A549 (cell line): ENCODE data around the gene CDH18. TPM values are rescaled to one million over a fixed set of nuclear protein-coding genes. Genes with fewer than 3 reads are reported as not detected.

Source experiments
- ATAC-seq, 2 experiments: fragments of 200-7000 bp in 1 of 2; fragments of >200 bp in 1 of 2; cut with Nextera tagmentation in 1 of 2; cut with Tn5 transposase in 1 of 2; 3 replicates each; pipeline versions ENCODE4 v1.8.0 to v1.9.1; 2018 to 2020; ENCODE audit warnings: mild to moderate bottlenecking in 1 of 2, moderate library complexity in 1 of 2
- CTCF ChIA-PET: fragments of 300-600 bp; sonication (Branson Sonifier 250); formaldehyde crosslinking; extraction: SDS; loops from one replicate; lab custom pipeline; 2021; ENCODE audit warnings: antibody characterized with exemption, inconsistent platforms; lab: Yijun Ruan, JAX
- POLR2A ChIA-PET: fragments of 350-600 bp; formaldehyde crosslinking; extraction: SDS; loops from one replicate; lab custom pipeline; 2021; ENCODE audit warnings: antibody characterized with exemption, inconsistent platforms; lab: Yijun Ruan, JAX
- DNase-seq, 2 experiments: peaks; one replicate each; pipeline versions ENCODE4 v3.0.0 to v3.0.0-alpha.2; 2011 to 2016; ENCODE audit warnings: low read depth in 1 of 2, low spot score in 1 of 2
- FAIRE-seq: peaks from 2 replicates; lab custom pipeline; 2011; peaks lifted over from hg19 to GRCh38; lab: Jason Lieb, UNC
- H3K27ac ChIP-seq, 2 experiments: fragments of >200 bp; sonication (Bioruptor Twin); formaldehyde crosslinking; 3 replicates each; pipeline ENCODE4 v1.5.1; 2016 to 2017
- H3K4me1 ChIP-seq: fragments of >200 bp; sonication (Bioruptor Twin); formaldehyde crosslinking; 3 replicates; pipeline ENCODE4 v1.6.1; 2016
- H3K4me2 ChIP-seq: fragments of >200 bp; sonication (Bioruptor Twin); formaldehyde crosslinking; 3 replicates; pipeline ENCODE4 v1.6.1; 2016
- H3K4me3 ChIP-seq: fragments of >200 bp; sonication (Bioruptor Twin); formaldehyde crosslinking; 3 replicates; pipeline ENCODE4 v1.5.1; 2016
- H3K9me3 ChIP-seq: fragments of >200 bp; sonication (Bioruptor Twin); formaldehyde crosslinking; 3 replicates; pipeline ENCODE4 v1.6.1; 2016
- BCL3 ChIP-seq: fragments of >200 bp; sonication (Bioruptor Twin); formaldehyde crosslinking; IDR thresholded peaks from 3 replicates; pipeline ENCODE4 v1.6.1; 2016
- BHLHE40 ChIP-seq: IDR thresholded peaks from 2 replicates; pipeline ENCODE4 v1.6.1; 2012; ENCODE audit warnings: low read depth, low read length, inconsistent platforms
- CHD2 ChIP-seq: fragments of 150-350 bp; IDR thresholded peaks from 2 replicates; pipeline ENCODE4 v1.6.1; 2014; ENCODE audit warnings: low read length; ENCODE audit not compliant: partially characterized antibody
- CHD4 ChIP-seq: fragments of 200-600 bp; sonication (generic); IDR thresholded peaks from 2 replicates; pipeline ENCODE4 v1.6.1; 2016; ENCODE audit warnings: antibody characterized with exemption, mild to moderate bottlenecking, borderline replicate concordance
- E2F6 ChIP-seq: IDR thresholded peaks from 2 replicates; pipeline ENCODE4 v1.6.1; 2012; ENCODE audit warnings: low read depth, borderline replicate concordance
- EHF ChIP-seq: fragments of 250-450 bp; sonication (Bioruptor Pico); IDR thresholded peaks from 2 replicates; pipeline ENCODE4 v1.5.0; 2020; ENCODE audit warnings: mild to moderate bottlenecking
- ELK1 ChIP-seq: fragments of 150-350 bp; IDR thresholded peaks from 2 replicates; pipeline ENCODE4 v1.6.1; 2014; ENCODE audit warnings: low read depth, mild to moderate bottlenecking, low read length
- EP300 ChIP-seq, 2 experiments: fragments of >200 bp; sonication (Bioruptor Twin); formaldehyde crosslinking; IDR thresholded peaks; 2 replicates in 1 of 2; 3 replicates in 1 of 2; pipeline ENCODE4 v1.6.1; 2016 to 2017
- ESRRA ChIP-seq: fragments of 150-350 bp; IDR thresholded peaks from 2 replicates; pipeline ENCODE4 v1.6.1; 2014; ENCODE audit warnings: mild to moderate bottlenecking, low read length, borderline replicate concordance
- FOSB ChIP-seq: fragments of 250-450 bp; sonication (Bioruptor Pico); IDR thresholded peaks from 2 replicates; pipeline ENCODE4 v1.5.0; 2020; ENCODE audit warnings: mild to moderate bottlenecking, moderate library complexity
- FOSL2 ChIP-seq, 2 experiments: fragments of 450-650 bp in 1 of 2; fragments of >200 bp in 1 of 2; sonication (Bioruptor Twin) in 1 of 2; formaldehyde crosslinking; IDR thresholded peaks; 2 replicates each; pipeline versions ENCODE4 v1.5.0 to v1.6.1; 2016 to 2020; ENCODE audit warnings: mild to moderate bottlenecking in 1 of 2, moderate library complexity in 1 of 2
- FOXS1 ChIP-seq: fragments of 250-450 bp; sonication (Bioruptor Pico); IDR thresholded peaks from 2 replicates; pipeline ENCODE4 v1.5.0; 2020; ENCODE audit warnings: mild to moderate bottlenecking, moderate library complexity
- HEYL ChIP-seq: fragments of 250-450 bp; sonication (Bioruptor Pico); IDR thresholded peaks from 2 replicates; pipeline ENCODE4 v1.8.0; 2021; ENCODE audit warnings: mild to moderate bottlenecking, moderate library complexity
- HMGXB4 ChIP-seq: fragments of 250-450 bp; sonication (Bioruptor Pico); IDR thresholded peaks from 2 replicates; pipeline ENCODE4 v1.5.0; 2021; ENCODE audit warnings: mild to moderate bottlenecking, moderate library complexity, borderline replicate concordance
- HOXA7 ChIP-seq: fragments of 250-450 bp; sonication (Bioruptor Pico); IDR thresholded peaks from 2 replicates; pipeline ENCODE4 v1.5.0; 2020; ENCODE audit warnings: mild to moderate bottlenecking, moderate library complexity
- HOXB5 ChIP-seq: fragments of 250-450 bp; sonication (Bioruptor Pico); IDR thresholded peaks from 2 replicates; pipeline ENCODE4 v1.5.0; 2020; ENCODE audit warnings: mild to moderate bottlenecking, moderate library complexity
- JUN ChIP-seq, 2 experiments: fragments of >200 bp; sonication (Bioruptor Twin); formaldehyde crosslinking; IDR thresholded peaks; 2 replicates in 1 of 2; 3 replicates in 1 of 2; pipeline ENCODE4 v1.6.1; 2016 to 2017
- MAFK ChIP-seq: fragments of 450-650 bp; IDR thresholded peaks from 2 replicates; pipeline ENCODE4 v1.6.1; 2014; ENCODE audit not compliant: partially characterized antibody
- PBX3 ChIP-seq: IDR thresholded peaks from 2 replicates; pipeline ENCODE4 v1.6.1; 2012
- PHF8 ChIP-seq: fragments of 200-600 bp; sonication (generic); IDR thresholded peaks from 2 replicates; pipeline ENCODE4 v1.6.1; 2016; ENCODE audit warnings: low read depth, mild to moderate bottlenecking, antibody characterized with exemption, moderate library complexity, borderline replicate concordance
- POLR2A ChIP-seq: IDR thresholded peaks from 2 replicates; pipeline ENCODE4 v1.6.1; 2012; ENCODE audit warnings: mild to moderate bottlenecking, low read length
- TP53 ChIP-seq: fragments of 250-450 bp; sonication (Bioruptor Pico); IDR thresholded peaks from 2 replicates; pipeline ENCODE4 v1.5.0; 2021; ENCODE audit warnings: mild to moderate bottlenecking, moderate library complexity
- USF2 ChIP-seq: fragments of 450-650 bp; IDR thresholded peaks from 2 replicates; pipeline ENCODE4 v1.6.1; 2014; ENCODE audit warnings: antibody characterized with exemption
- ZFP36 ChIP-seq: fragments of 450-650 bp; IDR thresholded peaks from 2 replicates; pipeline ENCODE4 v1.6.1; 2014; ENCODE audit warnings: borderline replicate concordance; ENCODE audit not compliant: partially characterized antibody
- ZNF302 ChIP-seq: fragments of 250-450 bp; sonication (Bioruptor Pico); IDR thresholded peaks from 2 replicates; pipeline ENCODE4 v1.9.0; 2021; ENCODE audit warnings: inconsistent platforms, mild to moderate bottlenecking, moderate library complexity
- ZSCAN20 ChIP-seq: fragments of 250-450 bp; sonication (Bioruptor Pico); IDR thresholded peaks from 2 replicates; pipeline ENCODE4 v1.8.0; 2022; ENCODE audit warnings: mild to moderate bottlenecking, moderate library complexity
- WGBS: methylation state at CpG from one replicate; pipeline ENCODE4 v1.1.6; 2017; ENCODE audit errors: missing lambda C conversion rate; 5-methylcytosine and 5-hydroxymethylcytosine counted together
- polyA plus RNA-seq, 4 experiments: library from polyadenylated mRNA; depleted of rRNA in 3 of 4; stranded (reverse); fragments of >200 nt; fragmentation: RNase III in 1 of 4; extraction: RNeasy Plus Mini Kit Qiagen cat#74134 plus additional on column Dnase treatment in 1 of 4; gene quantifications; 2 replicates in 3 of 4; 3 replicates in 1 of 4; pipeline ENCODE4 v1.2.3, GENCODE V29; 2011 to 2017

CDH18 gene
- polyA plus RNA-seq, 2 of the 4 experiments (the other 2 are of a cell fraction), result not detected

GRCh38 chr5:19739671-19740070 lies 248.3 kb downstream of the CDH18 start:
- Histone ChIP-seq H3K4me2 (no peak overlapping the region), H3K4me3 (no peak overlapping the region), H3K9me3 (no peaks in the 10 kb centered on the region), H3K4me1 (no peaks in the 10 kb centered on the region), H3K27ac (no peak overlapping the region)
- FAIRE-seq, result no peak
- TF ChIP-seq ZFP36, result no peak
- no peak for TF ChIP-seq E2F6
- TF ChIP-seq ZSCAN20, result no peak
- TF ChIP-seq CHD4, result no peak
- TF ChIP-seq ZNF302 (CRISPR knock-in tag), result no peak
- TF ChIP-seq FOXS1 (CRISPR knock-in tag), result no peak
- TF ChIP-seq BHLHE40, result no peak
- TF ChIP-seq HOXA7, result no peak
- no peak for TF ChIP-seq JUN (IDR thresholded peaks at IDR 0.05)
- no peak for TF ChIP-seq CHD2
- TF ChIP-seq MAFK, result no peak
- no peak for TF ChIP-seq TP53 (CRISPR knock-in tag)
- ATAC-seq, result no peak
- DNase-seq, result no peak
- CTCF ChIA-PET, result no interaction called here
- POLR2A ChIA-PET, result no interaction called here
- WGBS, result 31% methylated on average over 1 of the region's 1 CpG

- TF ChIP-seq PBX3 (no peak), USF2 (no peak), HEYL (CRISPR knock-in tag) (no peak), PHF8 (no peak), EP300 (IDR thresholded peaks at IDR 0.05) (no peak), HOXB5 (CRISPR knock-in tag) (no peak), EHF (CRISPR knock-in tag) (no peak), ESRRA (no peak), FOSL2 (IDR thresholded peaks at IDR 0.05) (no peak), FOSL2 (CRISPR knock-in tag; IDR thresholded peaks at IDR 0.05) (no peak), ELK1 (no peak), FOSB (CRISPR knock-in tag) (no peak), POLR2A (no peak), BCL3 (no peak), HMGXB4 (no peak)
- no peak for ATAC-seq
- H3K9me3 ChIP-seq, result no peaks in the 10 kb centered on the region
- ChIA-PET POLR2A (no interaction called here), CTCF (no interaction called here)
- no peak overlapping the region for H3K4me3 ChIP-seq
- no peak overlapping the region for H3K4me2 ChIP-seq
- no peak for DNase-seq
- WGBS, result 22% methylated on average over 1 of the region's 1 CpG
- no peak for FAIRE-seq
- H3K27ac ChIP-seq, result no peak overlapping the region
- no peaks in the 10 kb centered on the region for H3K4me1 ChIP-seq
Measured at GRCh38 chr5:19734776-19735175, 253.2 kb downstream of the CDH18 start.
